Spinal cord (tissue), 10 donors: ENCODE data around the gene SLC17A2. TPM values are rescaled to one million over a fixed set of nuclear protein-coding genes. Genes with fewer than 3 reads are reported as not detected.

Experiments
- DNase-seq, 6 donors: peaks; one replicate each; pipeline versions ENCODE4 v3.0.0 to v3.0.0-alpha.2; 2013 to 2015; ENCODE audit warnings: low spot score in 6 of 6, low read depth in 4 of 6
- H3K27ac ChIP-seq: one replicate; pipeline ENCODE4 v1.5.1; 2013; ENCODE audit warnings: low read depth, low read length, control low read depth
- H3K27me3 ChIP-seq: one replicate; pipeline ENCODE4 v1.6.1; 2013; ENCODE audit warnings: low read length; ENCODE audit not compliant: control insufficient read depth, insufficient read depth
- H3K36me3 ChIP-seq: one replicate; pipeline ENCODE4 v1.6.1; 2013; ENCODE audit warnings: low read length; ENCODE audit not compliant: control insufficient read depth, insufficient read depth
- H3K4me1 ChIP-seq: one replicate; pipeline ENCODE4 v1.6.1; 2013; ENCODE audit warnings: low read length; ENCODE audit not compliant: control insufficient read depth, insufficient read depth
- H3K4me3 ChIP-seq: one replicate; pipeline ENCODE4 v1.5.1; 2013; ENCODE audit warnings: low read depth, low read length, control low read depth
- H3K9me3 ChIP-seq: one replicate; pipeline ENCODE4 v1.6.1; 2013; ENCODE audit warnings: low read length; ENCODE audit not compliant: control insufficient read depth, insufficient read depth
- WGBS: methylation state at CpG from one replicate; pipeline ENCODE4 v1.1.5; 2013; ENCODE audit warnings: missing lambda C conversion rate; ENCODE audit not compliant: insufficient coverage; 5-methylcytosine and 5-hydroxymethylcytosine counted together
- polyA plus RNA-seq, 2 donors: library from polyadenylated mRNA; unstranded; fragments of 120-200 nt; gene quantifications; one replicate each; pipeline ENCODE4 v1.2.1, GENCODE V29; 2013; ENCODE audit not compliant: insufficient read length in 2 of 2
- total RNA-seq, 2 donors: library from RNA; depleted of rRNA in 1 of 2; stranded (reverse); fragments of 120-200 nt in 1 of 2; fragments of >200 nt in 1 of 2; gene quantifications; one replicate each; pipeline versions ENCODE4 v1.2.3 to v1.2.4, GENCODE V29; 2013 to 2014
- donor health status: healthy.

The SLC17A2 gene
- total and polyA plus RNA-seq, 4 donors: not detected

DNA sequence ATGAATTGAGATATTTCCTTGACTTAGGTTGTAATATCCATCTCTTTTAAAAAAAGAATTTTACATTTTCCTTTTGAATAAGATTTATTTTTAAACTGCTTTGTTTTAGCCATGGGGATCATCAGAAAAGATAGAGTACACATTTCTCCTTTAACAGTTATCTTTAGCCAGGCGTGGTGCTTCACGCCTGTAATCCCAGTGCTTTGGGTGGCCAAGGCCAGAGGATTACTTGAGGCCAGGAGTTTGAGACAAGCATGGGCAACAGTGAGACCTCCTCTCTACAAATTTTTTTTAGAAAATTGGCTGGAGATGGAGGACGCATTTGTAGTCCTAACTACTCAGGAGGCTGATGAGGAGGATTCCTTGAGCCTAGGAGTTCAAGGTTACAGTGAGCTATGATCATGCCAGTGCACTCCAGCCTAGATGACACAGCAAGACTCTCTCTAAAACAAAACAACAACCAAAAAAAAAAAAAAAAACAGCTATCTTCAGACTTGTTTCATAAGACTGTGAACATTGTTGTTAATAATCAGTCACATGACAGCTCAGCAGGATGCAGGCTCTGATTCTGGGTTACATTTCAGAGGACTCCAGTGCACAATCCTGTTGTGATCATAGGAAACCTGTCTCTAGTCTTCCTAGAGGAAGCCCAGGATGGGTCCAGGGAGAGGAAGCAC is 54.4 kb downstream of the SLC17A2 start:
- H3K9me3 ChIP-seq: peaks cover 1% of the 10 kb centered on the region
- 100% methylated on average over 1 of the region's 3 CpGs for WGBS
- H3K4me3 ChIP-seq: no peak overlapping the region
- no peaks in the 10 kb centered on the region for H3K27me3 ChIP-seq
- no peaks in the 10 kb centered on the region for H3K4me1 ChIP-seq
- H3K27ac ChIP-seq: no peak overlapping the region
- no peaks in the 10 kb centered on the region for H3K36me3 ChIP-seq
- no peak for DNase-seq

DNA sequence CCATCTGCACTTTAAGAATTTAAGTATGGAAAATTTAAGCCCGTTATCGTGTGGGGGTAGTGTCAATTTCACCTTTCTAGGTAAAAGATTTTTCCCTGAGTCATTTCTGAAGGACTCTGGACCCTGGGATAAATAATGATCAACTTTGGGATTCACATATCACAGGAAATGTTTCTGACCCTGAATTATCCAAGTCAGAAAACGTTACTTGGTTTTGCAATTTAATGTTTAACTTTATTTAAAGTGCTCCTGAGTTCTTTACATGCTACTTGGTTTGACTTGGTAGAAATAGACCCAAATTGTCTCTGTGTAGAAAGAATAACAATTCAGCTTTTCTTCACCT is 55.0 kb downstream of the SLC17A2 start:
- H3K27ac ChIP-seq: no peak overlapping the region
- H3K4me1 ChIP-seq: no peaks in the 10 kb centered on the region
- no peak for DNase-seq
- no peaks in the 10 kb centered on the region for H3K36me3 ChIP-seq
- no peaks in the 10 kb centered on the region for H3K27me3 ChIP-seq
- peaks cover 1% of the 10 kb centered on the region for H3K9me3 ChIP-seq
- no peak overlapping the region for H3K4me3 ChIP-seq
- no CpG with 5 or more reads among the region's 3 CpGs for WGBS

DNA sequence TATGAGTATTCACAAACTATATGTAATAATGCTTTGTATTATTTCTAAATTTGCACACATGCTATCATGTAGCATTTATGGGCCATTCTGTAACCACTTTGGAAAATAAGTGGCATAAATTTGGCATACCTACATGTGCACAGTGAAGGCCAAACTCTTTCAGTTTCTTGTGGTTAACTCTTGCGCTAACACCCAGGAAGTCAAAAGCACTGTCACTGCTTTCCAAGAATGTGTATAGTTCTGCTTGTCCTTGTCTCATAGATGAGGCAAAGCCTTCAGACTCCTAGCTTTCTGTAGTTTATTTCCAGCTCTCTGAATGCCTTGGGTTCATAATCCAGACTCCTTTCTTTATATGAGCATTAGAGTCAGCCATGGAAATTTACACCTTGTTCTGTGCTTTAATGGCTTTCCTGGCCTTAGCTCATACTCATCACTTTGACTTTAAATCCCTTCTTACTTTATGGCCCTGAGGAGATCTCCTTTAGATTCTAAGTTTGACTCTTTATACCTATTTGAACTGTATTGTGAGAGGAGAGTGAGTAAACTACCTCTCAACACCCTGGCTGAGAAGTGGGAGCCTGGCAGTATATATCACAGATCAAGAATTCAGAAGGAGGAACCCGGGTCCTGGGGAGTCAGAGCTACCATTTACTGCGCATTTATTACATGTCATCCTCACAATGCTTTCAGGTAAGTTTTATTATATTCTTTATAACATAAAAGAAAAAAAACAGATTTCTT is 55.5 kb downstream of the SLC17A2 start:
- H3K27ac ChIP-seq: no peak overlapping the region
- H3K27me3 ChIP-seq: no peaks in the 10 kb centered on the region
- DNase-seq: no peak
- H3K9me3 ChIP-seq: peaks cover 1% of the 10 kb centered on the region
- H3K4me3 ChIP-seq: no peak overlapping the region
- H3K4me1 ChIP-seq: no peaks in the 10 kb centered on the region
- H3K36me3 ChIP-seq: no peaks in the 10 kb centered on the region
- whole genome bisulfite sequencing: 100% methylated on average over 1 of the region's 3 CpGs

DNA sequence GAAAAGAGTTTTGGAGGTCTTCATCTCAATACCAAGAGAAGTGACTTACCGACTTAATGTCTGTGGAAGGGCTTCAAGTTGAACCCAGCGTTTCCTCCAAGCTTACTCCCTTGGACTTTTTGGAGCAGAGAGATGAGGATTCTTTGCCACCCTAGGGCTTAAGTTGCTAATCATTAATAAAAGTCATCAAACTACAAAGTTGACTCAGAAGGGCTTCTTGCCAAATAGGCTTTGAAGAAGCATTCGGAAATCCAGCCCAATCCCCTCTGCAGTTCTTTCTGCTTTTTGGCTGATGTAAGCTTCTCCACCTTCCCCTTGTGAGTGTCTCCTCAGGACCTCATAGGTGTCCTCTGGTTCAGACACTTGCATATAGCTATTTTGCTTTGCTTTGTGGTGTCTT is 56.4 kb downstream of the SLC17A2 start, which contains the start of gene SLC17A3:
Gene SLC17A3, minus strand, starts transcription at position 126 of the 400 bp plus-strand sequence. CDS start 5,856 bp downstream, outside the sequence.
- Histone ChIP-seq H3K9me3 (peaks cover 1% of the 10 kb centered on the region), H3K27ac (no peak within 1 kb of the TSS), H3K4me1 (no peaks in the 10 kb centered on the region), H3K4me3 (no peak within 1 kb of the TSS), H3K27me3 (no peaks in the 10 kb centered on the region), H3K36me3 (no peaks in the 10 kb centered on the region)
- WGBS: 90% methylated on average over 2 of the region's 3 CpGs
- no peak for DNase-seq

DNA sequence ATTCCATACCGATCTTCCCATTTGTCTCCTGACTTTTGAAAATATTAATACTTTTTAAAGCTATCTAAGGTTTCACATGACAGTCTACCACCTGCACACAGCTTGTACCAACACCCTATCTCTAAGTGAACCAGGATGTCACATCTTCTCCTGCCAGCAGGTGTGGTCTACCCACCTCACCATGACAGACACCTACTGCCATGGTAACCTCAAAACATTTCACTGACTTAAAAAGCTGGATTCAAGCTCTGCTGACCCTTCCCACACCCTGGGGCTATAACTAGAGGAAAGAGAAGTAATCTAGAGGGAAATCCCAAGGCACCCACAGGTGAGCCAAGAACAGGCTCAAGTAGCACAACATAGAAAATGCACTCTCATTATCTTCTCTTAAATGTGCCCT is 57.7 kb downstream of the SLC17A2 start:
- no peak for DNase-seq
- Histone ChIP-seq H3K4me1 (no peaks in the 10 kb centered on the region), H3K4me3 (no peak overlapping the region), H3K36me3 (no peaks in the 10 kb centered on the region), H3K27ac (no peak overlapping the region), H3K27me3 (no peaks in the 10 kb centered on the region), H3K9me3 (peaks cover 1% of the 10 kb centered on the region)
- WGBS: 100% methylated on average over 1 of the region's 1 CpG

DNA sequence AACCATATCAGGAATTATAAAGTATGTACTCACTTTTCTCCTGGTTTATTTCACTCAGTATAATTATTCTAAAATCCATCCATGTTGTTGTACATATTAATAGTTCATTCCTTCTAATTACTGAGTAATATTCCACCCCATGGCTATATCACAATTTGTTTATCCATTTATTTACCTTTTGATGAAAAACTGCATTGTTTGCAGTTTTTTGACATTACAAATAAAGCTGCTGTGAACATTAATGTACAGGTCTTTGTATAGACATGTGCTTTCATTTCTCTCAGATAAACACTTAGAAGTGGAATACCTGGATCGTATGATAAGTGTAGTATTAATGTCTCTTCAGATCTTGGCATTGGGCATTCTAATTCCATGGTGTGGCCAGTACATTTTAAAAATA is 60.7 kb downstream of the SLC17A2 start:
- WGBS: no CpG with 5 or more reads among the region's 1 CpG
- H3K9me3 ChIP-seq: peaks cover 1% of the 10 kb centered on the region
- H3K4me1 ChIP-seq: no peaks in the 10 kb centered on the region
- DNase-seq: no peak
- no peak overlapping the region for H3K4me3 ChIP-seq
- no peaks in the 10 kb centered on the region for H3K27me3 ChIP-seq
- no peak overlapping the region for H3K27ac ChIP-seq
- H3K36me3 ChIP-seq: no peaks in the 10 kb centered on the region

DNA sequence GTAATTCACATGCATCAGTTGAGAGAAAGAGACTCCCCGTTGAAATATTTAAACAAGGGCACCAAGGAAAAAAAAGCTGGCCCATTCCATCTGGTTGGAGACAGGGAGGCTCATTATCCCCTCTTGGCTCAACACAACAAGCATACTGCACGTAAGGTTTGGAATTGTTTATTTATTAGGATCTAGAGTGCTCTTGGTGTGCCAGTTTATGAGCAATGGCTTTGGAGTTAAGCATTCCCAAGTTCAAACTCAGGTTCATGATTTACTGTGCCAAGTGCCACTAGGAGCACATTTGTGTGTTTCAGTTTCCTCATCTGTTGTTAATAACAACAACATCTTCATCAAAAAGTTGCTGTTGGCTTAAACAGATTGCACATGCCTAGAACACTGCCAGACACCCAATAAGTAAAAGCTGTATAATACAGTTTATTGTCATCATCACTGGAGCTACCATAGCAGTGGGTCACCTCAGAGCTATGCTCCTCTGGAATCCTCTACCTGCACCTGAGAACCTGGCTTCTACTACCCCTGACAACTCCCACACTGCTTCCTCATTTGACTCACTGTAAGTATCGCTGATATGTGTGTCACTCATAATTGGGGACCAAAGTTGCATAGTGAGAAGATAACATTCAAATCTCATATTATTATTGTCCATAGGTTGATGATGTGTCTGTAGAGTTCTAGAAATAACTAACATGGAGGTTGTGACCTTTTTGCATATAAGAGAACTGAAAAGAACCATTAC is 61.9 kb downstream of the SLC17A2 start:
- no peak overlapping the region for H3K27ac ChIP-seq
- no CpG with 5 or more reads among the region's 3 CpGs for WGBS
- no peak overlapping the region for H3K4me3 ChIP-seq
- no peak for DNase-seq
- H3K27me3 ChIP-seq: no peaks in the 10 kb centered on the region
- no peaks in the 10 kb centered on the region for H3K36me3 ChIP-seq
- no peaks in the 10 kb centered on the region for H3K9me3 ChIP-seq
- no peaks in the 10 kb centered on the region for H3K4me1 ChIP-seq

DNA sequence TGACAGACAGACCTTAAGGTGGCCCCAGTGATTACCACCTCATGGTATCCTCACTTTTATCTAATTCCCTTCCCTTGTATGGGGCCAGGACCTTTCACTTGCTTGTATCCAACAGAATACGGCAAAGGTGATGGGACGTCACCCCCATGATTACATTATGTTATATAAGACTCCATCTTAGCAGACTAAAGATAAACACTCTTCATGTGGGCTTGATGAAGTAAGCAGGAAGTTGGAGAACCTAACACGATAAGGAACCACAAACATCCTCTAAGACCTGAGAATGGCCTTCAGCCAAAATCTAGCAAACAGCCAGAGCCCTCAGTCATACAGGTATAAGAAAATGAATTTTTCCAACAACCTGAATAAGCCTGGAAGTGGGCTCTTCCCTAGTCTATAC is 64.5 kb downstream of the SLC17A2 start:
- Histone ChIP-seq H3K9me3 (no peaks in the 10 kb centered on the region), H3K36me3 (no peaks in the 10 kb centered on the region), H3K4me1 (no peaks in the 10 kb centered on the region), H3K27me3 (no peaks in the 10 kb centered on the region), H3K4me3 (no peak overlapping the region), H3K27ac (no peak overlapping the region)
- no CpG with 5 or more reads among the region's 3 CpGs for WGBS
- DNase-seq: no peak

DNA sequence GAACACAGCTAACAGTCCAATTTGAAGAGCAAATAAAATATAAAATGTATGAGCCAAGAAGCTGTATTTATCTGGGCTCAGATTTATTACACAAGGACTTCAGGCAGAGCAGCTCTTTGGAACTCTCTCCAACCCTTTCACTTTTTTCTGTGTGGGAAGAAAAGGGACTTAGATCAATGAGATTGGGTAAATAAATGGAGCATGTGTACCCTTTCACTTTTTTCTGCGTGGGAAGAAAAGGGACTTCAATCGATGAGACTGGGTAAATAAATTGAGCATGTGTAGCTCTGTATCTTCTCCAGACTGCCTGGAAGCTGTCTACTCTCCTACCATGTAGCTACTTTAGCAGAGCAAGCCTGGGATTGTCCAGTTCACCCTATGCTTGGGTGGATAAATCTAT is 67.1 kb downstream of the SLC17A2 start:
- Histone ChIP-seq H3K36me3 (no peaks in the 10 kb centered on the region), H3K27me3 (no peaks in the 10 kb centered on the region), H3K4me3 (no peak overlapping the region), H3K9me3 (no peaks in the 10 kb centered on the region), H3K4me1 (no peaks in the 10 kb centered on the region), H3K27ac (no peak overlapping the region)
- DNase-seq: peak in 1 of 6 donors; percentile 2
- 20% methylated on average over 1 of the region's 2 CpGs for WGBS
